ENCODE measurements around the gene NEFH.

DNA sequence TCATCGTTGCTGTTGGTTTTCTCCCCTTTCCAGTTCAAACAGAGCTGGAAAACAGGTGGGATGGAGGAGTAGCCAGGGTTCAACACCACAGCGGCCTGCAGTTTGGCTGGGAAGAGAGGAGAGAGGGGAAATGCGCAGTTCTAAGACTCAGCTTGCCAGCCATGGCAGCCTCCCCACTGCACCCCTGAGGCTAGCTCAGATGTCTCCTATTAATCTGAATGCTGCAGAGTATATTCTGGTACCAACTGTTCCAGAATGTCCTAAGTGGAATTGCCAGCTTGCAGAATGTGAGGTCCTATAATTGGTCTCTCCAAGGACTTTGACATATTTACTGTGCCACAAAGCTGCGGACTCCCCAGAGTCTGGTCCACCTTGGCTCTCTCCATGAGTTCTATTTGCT lies 32.0 kb downstream of the NEFH start:
- TF ChIP-seq CTCF (conservative IDR thresholded peaks at IDR 0.05; ENCODE audit: low read depth, low read length) (no peak), EZH2 (IDR thresholded peaks at IDR 0.05; ENCODE audit: borderline replicate concordance, low read depth, low read length, poor library complexity, severe bottlenecking) (no peak)

Data from A673 (cell line).